Measurements from ENCODE around the gene ITGAV. TPM values are rescaled to one million over a fixed set of nuclear protein-coding genes. Genes with fewer than 3 reads are reported as not detected.

The ITGAV gene
- total RNA-seq, 3 donors from 2014 or later = 107 to 125 (median 117) TPM

- no peaks in the 10 kb centered on the region for H3K36me3 ChIP-seq
- DNase-seq (ENCODE audit: low spot score in 2 of 2) = no peak
- intact Hi-C loops (cut with DNase I; ENCODE audit: low total_unique reads) = no loop called here
- no peak overlapping the region for H3K27ac ChIP-seq
- no peaks in the 10 kb centered on the region for H3K4me1 ChIP-seq
- no peaks in the 10 kb centered on the region for H3K9me3 ChIP-seq
- no peak overlapping the region for H3K4me3 ChIP-seq
- no peaks in the 10 kb centered on the region for H3K27me3 ChIP-seq
- TF ChIP-seq CTCF (IDR thresholded peaks at IDR 0.05) (no peak), POLR2AphosphoS5 (IDR thresholded peaks at IDR 0.05) (no peak), POLR2A (IDR thresholded peaks at IDR 0.05) (no peak)
Measured at GRCh38 chr2:186704897-186705296, 115.0 kb downstream of the ITGAV start.

GRCh38 chr2:186709529-186710450, 119.9 kb downstream of the ITGAV start:
- H3K4me3 ChIP-seq = no peak overlapping the region
- no peak for TF ChIP-seq POLR2AphosphoS5 (IDR thresholded peaks at IDR 0.05)
- TF ChIP-seq CTCF (IDR thresholded peaks at IDR 0.05) = no peak
- TF ChIP-seq POLR2A (IDR thresholded peaks at IDR 0.05) = no peak
- DNase-seq (ENCODE audit: low spot score in 2 of 2) = no peak
- H3K27ac ChIP-seq = no peak overlapping the region
- no peaks in the 10 kb centered on the region for H3K27me3 ChIP-seq
- no peaks in the 10 kb centered on the region for H3K9me3 ChIP-seq
- H3K36me3 ChIP-seq = no peaks in the 10 kb centered on the region
- H3K4me1 ChIP-seq = no peaks in the 10 kb centered on the region
- intact Hi-C loops (cut with DNase I; ENCODE audit: low total_unique reads) = no loop called here

GRCh38 chr2:186713691-186714090, 123.8 kb downstream of the ITGAV start:
- Histone ChIP-seq H3K27me3 (no peaks in the 10 kb centered on the region), H3K36me3 (no peaks in the 10 kb centered on the region), H3K4me1 (no peaks in the 10 kb centered on the region), H3K9me3 (no peaks in the 10 kb centered on the region), H3K4me3 (no peak overlapping the region), H3K27ac (no peak overlapping the region)
- DNase-seq (ENCODE audit: low spot score in 2 of 2) = no peak
- no peak for TF ChIP-seq POLR2AphosphoS5 (IDR thresholded peaks at IDR 0.05)
- no peak for TF ChIP-seq CTCF (IDR thresholded peaks at IDR 0.05)
- TF ChIP-seq POLR2A (IDR thresholded peaks at IDR 0.05) = no peak
- intact Hi-C loops (cut with DNase I; ENCODE audit: low total_unique reads) = no loop called here

- Histone ChIP-seq H3K4me1 (no peaks in the 10 kb centered on the region), H3K9me3 (no peaks in the 10 kb centered on the region), H3K4me3 (no peak overlapping the region), H3K27ac (no peak overlapping the region), H3K36me3 (no peaks in the 10 kb centered on the region), H3K27me3 (no peaks in the 10 kb centered on the region)
- intact Hi-C loops (cut with DNase I; ENCODE audit: low total_unique reads) = no loop called here
- DNase-seq (ENCODE audit: low spot score in 2 of 2) = no peak
- TF ChIP-seq POLR2A (IDR thresholded peaks at IDR 0.05) = no peak
- TF ChIP-seq CTCF (IDR thresholded peaks at IDR 0.05) = no peak
- TF ChIP-seq POLR2AphosphoS5 (IDR thresholded peaks at IDR 0.05) = no peak
Measured at GRCh38 chr2:186714611-186715010, 124.8 kb downstream of the ITGAV start.

GRCh38 chr2:186716004-186716403, 126.1 kb downstream of the ITGAV start:
- no peak for TF ChIP-seq POLR2A (IDR thresholded peaks at IDR 0.05)
- no peak for TF ChIP-seq CTCF (IDR thresholded peaks at IDR 0.05)
- TF ChIP-seq POLR2AphosphoS5 (IDR thresholded peaks at IDR 0.05) = no peak
- intact Hi-C loops (cut with DNase I; ENCODE audit: low total_unique reads) = no loop called here
- H3K36me3 ChIP-seq = no peaks in the 10 kb centered on the region
- H3K4me3 ChIP-seq = no peak overlapping the region
- H3K4me1 ChIP-seq = no peaks in the 10 kb centered on the region
- no peaks in the 10 kb centered on the region for H3K9me3 ChIP-seq
- H3K27ac ChIP-seq = no peak overlapping the region
- no peak for DNase-seq (ENCODE audit: low spot score in 2 of 2)
- no peaks in the 10 kb centered on the region for H3K27me3 ChIP-seq
